GM12892 (cell line): Measurements from ENCODE around the gene MAPK8IP3.
"Not testable (repeated sequence)": the region's sequence is repeated elsewhere in the genome, so short reads cannot be mapped to it uniquely, and the experiment has no call there.

ENCODE experiments used
- DNase-seq: peaks from one replicate; pipeline ENCODE4 v3.0.0; 2011; ENCODE audit not compliant: insufficient read length
- FAIRE-seq: peaks from 2 replicates; lab custom pipeline; 2011; peaks lifted over from hg19 to GRCh38; lab: Jason Lieb, UNC
- POLR2A ChIP-seq: IDR thresholded peaks from 2 replicates; pipeline ENCODE4 v1.6.1; 2011; ENCODE audit warnings: low read depth, low read length, control low read depth
- POLR2AphosphoS5 ChIP-seq: IDR thresholded peaks from 2 replicates; pipeline ENCODE4 v1.6.1; 2011; ENCODE audit warnings: low read depth, low read length, control low read depth
- TAF1 ChIP-seq: IDR thresholded peaks from 2 replicates; pipeline ENCODE4 v1.6.1; 2011; ENCODE audit warnings: low read depth, mild to moderate bottlenecking, control low read depth, low read length, borderline replicate concordance

Gene MAPK8IP3

DNA sequence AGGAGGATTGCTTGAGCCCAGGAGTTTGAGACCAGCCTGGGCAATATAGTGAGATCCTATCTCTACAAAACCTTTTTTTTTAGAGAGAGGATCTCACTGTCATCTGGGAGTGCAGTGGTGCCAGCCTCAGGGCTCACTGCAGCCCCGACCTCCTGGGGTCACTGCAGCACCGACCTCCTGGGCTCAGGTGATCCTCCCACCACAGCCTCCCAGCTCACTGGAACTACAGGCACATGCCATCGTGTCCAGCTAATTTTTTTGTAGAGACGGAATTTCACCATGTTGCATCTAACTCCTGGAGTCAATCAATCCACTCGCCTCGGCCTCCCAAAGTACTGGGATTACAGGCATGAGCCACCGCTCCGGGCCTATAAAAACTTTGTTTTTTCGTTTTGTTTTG is 15.4 kb downstream of the MAPK8IP3 start:
- DNase-seq: no peak
- FAIRE-seq: no peak
- no peak for TF ChIP-seq POLR2A
- no peak for TF ChIP-seq TAF1
- no peak for TF ChIP-seq POLR2AphosphoS5

DNA sequence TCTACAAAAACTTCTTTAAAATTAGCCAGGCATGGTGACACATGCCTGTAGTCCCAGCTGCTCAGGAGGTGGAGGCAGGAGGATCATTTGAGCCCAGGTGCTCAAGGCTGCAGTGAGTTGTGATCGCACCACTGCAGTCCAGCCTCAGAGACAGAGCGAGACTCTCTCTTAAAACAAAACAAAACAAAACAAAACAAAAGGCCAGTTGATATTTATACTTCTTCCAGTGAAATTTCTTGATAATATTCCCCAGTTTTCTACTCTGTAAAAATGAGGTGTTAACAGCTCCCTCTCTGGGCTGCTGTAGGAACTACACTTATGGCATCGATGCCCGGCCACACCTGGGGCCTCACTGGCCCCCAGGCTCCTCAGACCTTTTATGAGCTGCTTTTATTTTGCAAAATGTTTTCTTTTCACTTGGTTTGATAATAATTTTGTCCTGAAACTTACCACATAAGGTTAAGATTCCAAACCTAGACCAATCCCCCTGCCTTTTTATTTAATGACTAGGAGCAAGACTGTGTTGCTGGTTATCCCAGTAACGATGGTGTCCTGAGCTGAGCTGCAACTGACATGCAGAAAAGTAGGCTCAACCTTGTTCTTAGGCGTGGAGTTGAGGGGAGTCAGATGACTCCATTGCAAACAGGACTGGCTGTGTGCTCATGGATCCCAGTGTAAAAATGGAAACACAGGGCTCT is 17.6 kb downstream of the MAPK8IP3 start:
- no peak for TF ChIP-seq POLR2A
- TF ChIP-seq TAF1: no peak
- TF ChIP-seq POLR2AphosphoS5: no peak

DNA sequence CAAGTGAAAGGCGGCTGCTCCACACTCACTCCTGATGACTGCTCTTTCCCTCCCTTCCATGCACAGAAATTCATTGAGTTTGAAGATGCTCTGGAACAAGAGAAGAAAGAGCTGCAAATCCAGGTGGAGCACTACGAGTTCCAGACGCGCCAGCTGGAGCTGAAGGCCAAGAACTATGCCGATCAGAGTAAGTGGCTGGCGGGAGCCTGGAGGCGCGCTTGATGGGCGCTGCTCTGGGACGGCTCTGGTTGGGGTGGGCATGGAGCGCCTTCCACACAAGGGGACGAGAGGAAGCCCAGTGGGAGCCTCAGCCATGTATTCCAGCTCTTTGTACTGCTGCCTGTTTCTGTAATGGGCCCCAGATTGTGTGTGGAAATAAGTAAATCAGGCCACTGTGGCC is 18.5 kb downstream of the MAPK8IP3 start:
- TF ChIP-seq POLR2A (no peak), POLR2AphosphoS5 (no peak), TAF1 (no peak)
- FAIRE-seq (no peak), DNase-seq (no peak)

More for the DNA sequence above, 17.6 kb downstream of the MAPK8IP3 start:
- no peak for DNase-seq
- FAIRE-seq: no peak

DNA sequence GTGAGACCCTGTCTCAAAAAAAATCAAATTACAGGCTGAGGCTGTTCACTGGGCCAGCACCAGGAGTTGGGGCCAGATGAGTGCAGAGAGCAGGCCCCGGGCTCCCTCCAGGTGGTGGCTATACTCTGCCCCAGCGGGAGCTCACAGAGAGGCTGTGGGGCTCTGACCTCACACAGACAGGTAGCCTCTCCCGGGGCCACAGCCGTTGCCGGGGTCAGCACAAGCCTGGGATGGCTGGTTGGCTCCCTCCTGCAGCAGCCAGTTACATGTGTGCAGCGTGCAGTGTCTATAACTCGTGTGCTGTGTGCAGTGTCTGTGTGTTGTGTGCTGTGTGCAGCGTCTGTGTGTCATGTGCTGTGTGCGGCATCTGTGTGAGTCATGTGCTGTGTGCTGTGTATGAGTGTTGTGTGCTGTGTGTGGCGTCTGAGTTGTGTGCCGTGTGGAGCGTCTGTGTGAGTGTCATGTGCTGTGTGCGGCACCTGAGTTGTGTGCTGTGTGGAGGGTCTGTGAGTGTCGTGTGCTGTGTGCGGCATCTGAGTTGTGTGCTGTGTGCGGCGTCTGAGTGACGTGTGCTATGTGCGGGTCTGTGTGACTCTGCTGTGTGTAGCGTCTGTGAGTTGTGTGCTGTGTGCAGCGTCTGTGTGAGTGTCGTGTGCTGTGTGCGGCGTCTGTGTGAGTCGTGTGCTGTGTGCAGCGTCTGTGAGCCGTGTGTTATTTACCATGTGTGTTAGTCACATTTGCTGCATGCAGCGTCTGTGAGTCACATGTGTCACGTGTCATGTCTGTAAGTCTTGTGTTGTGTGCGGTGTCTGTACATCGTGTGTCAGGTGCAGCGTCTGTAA is 20.9 kb downstream of the MAPK8IP3 start:
- FAIRE-seq (no peak), DNase-seq (no peak)
- TF ChIP-seq POLR2AphosphoS5 (no peak), POLR2A (no peak), TAF1 (no peak)

DNA sequence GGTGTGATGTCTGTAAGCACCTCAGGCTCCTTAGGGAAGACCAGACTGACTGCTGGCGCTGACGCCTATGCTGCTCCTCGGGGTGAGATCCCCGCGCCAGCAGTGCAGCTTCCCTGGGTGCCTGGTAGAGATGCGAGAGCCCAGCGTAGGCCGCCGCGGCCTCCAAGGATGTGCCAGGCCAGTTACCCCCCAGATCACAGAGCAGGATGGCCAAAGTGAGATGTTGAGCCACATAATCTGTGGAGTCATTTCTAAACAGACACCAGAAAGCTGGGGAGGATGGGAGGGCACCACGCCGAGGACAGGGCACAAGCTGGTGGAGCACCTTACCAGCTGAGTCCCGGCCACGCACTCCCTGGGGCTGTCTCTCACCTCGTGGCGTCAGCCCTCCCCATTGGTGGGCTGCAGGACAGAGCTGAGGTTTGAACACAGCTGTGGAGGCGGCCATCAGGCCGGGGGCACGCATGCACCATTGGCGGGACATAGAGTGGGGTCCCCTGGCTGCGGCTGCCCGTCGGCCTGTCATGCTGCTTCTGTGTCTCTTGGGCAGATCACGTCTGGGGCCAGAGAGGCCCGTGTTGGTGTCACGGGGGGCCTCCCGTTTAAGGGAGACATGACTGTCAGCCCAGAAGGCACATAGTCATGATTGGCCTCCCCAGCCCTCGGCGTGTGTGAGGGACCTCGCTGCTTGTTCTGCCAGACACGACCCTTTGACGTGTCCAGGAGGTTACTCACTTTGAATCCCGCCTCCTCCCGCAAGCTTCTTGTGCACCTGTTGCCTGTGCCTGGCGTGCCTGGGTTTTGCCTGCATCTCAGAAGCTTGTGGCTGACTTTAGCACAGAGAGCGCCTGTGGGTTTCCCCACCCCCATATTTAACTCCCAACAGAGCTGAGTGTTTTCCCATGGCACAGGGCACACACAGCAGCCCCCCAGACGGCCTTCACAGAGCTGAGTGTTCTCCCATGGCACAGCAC is 21.9 kb downstream of the MAPK8IP3 start:
- no peak for TF ChIP-seq POLR2A
- TF ChIP-seq POLR2AphosphoS5: no peak
- no peak for TF ChIP-seq TAF1
- DNase-seq (no peak), FAIRE-seq (no peak)

DNA sequence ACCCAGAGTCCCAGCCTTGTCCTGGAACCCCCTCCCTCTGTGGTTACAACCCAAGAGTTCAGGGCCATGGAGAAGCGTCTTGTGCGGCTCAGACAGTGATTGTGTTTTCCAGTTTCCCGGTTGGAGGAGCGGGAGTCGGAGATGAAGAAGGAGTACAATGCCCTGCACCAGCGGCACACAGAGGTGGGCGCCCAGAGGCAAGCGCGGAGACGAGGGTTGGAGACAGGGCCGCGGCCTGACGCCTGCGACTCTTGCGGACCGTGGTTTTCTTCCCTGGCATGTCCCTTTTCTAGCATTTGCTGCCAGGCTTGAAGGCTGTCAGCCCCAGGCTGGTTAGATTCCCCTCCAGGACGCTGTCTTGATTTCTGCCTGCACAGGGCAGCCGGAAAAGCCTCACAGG is 23.0 kb downstream of the MAPK8IP3 start:
- TF ChIP-seq POLR2AphosphoS5 (no peak), TAF1 (no peak), POLR2A (no peak)
- DNase-seq (no peak), FAIRE-seq (no peak)

DNA sequence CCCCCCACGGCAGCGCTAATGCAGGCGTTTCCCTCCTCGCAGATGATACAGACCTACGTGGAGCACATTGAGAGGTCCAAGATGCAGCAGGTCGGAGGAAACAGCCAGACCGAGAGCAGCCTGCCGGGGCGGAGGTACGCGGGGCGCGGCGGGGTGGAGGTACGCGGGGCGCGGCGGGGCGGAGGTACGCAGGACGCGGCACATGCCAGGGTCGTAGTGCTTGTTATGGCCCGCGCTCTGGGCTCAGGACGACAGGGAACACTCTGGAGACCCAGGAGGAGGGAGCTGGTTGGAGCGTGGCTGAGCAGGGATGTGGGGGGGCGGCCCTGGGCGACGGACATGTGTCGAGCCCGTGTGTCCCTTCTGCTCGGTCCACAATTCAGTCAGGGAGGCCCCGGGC is 23.4 kb downstream of the MAPK8IP3 start:
- no peak for TF ChIP-seq TAF1
- TF ChIP-seq POLR2AphosphoS5: no peak
- no peak for TF ChIP-seq POLR2A
- FAIRE-seq (no peak), DNase-seq (no peak)

DNA sequence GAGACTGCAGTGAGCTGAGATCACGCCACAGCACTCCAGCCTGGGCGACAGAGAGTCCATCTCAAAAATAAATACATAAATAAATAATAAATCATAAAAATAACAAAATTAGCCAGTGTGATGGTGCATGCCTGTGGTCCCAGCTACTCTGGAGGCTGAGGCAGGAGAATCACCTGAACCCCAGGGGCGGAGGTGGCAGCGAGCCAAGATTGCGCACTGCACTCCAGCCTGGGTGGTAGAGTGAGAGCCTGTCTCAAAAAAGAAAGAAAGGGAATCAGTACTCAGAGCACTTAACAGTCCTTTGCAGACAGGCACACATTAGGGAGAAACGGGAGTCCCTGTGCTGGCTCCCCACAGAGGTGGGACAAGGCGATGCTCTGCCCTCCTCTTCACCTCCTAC is 25.1 kb downstream of the MAPK8IP3 start:
- TF ChIP-seq TAF1: no peak
- TF ChIP-seq POLR2A: no peak
- no peak for TF ChIP-seq POLR2AphosphoS5
- FAIRE-seq (no peak), DNase-seq (no peak)

DNA sequence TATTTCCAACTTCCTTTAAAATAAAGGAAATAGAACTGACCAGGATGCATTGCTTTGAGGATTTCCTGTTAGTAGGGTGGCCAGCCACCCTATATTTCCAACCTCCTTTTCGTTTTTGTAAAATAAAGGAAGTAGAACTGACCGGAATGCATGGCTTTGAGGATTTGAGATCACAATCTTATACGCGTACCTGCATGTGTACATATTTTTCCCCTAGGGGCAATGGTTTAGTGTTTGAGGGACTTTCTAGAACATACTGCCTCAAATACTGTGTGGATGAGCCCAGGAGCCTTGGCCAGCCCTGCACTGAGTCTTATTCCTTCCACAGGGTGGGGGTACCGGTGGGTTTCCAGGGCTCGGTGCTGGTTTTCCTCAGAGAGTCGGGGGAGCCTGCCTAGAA is 25.6 kb downstream of the MAPK8IP3 start:
- FAIRE-seq: no peak
- TF ChIP-seq TAF1: no peak
- TF ChIP-seq POLR2A: no peak
- TF ChIP-seq POLR2AphosphoS5: no peak
- no peak for DNase-seq

DNA sequence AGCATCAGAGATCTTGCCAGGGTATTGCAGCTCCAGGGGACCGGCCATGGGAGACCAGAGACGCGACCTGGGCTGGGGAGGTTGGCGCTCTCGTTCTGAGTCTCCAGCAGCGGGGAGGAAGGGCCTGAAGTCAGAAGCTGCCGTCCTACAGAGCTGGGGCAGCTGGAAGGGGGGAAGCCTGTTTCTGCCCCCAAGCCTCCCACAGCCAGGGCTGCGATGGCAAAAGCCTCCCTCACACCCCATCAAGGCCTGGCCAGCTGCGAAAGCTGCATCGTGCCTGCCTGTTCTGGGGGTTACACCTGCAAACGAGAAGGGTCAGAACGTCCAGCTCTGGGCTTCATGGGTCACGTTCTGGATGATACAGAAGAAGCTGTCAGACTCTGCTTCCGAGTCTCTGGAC is 26.1 kb downstream of the MAPK8IP3 start:
- TF ChIP-seq POLR2A (no peak), TAF1 (no peak), POLR2AphosphoS5 (no peak)
- FAIRE-seq: no peak
- DNase-seq: no peak

DNA sequence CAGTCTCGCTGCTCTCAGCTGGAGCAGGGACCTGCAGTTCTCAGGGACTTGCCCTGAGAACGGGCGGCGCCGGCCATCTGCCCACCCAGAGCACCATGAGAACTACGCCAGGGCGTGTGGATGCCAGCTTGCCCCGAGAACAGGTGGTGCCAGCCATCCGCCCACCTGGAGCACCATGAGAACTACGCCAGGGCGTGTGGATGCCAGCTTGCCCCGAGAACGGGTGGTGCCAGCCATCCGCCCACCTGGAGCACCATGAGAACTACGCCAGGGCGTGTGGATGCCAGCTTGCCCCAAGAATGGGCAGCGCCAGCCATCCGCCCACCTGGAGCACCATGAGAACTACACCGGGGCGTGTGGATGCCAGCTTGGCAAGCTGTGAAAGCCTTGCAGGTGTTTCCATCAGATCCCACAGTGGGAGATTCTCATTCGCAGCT is 26.6 kb downstream of the MAPK8IP3 start:
- DNase-seq, FAIRE-seq: not testable (repeated sequence)
